GM21526 (cell line): Measurements from ENCODE around the gene ID4.

Source experiments
- ATAC-seq: cut with Tn5 transposase; IDR thresholded peaks from one replicate; pipeline ENCODE4 v1.9.1; 2021; ENCODE audit warnings: moderate library complexity; ENCODE audit not compliant: unreplicated experiment, low FRiP score

ID4 gene, protein sequence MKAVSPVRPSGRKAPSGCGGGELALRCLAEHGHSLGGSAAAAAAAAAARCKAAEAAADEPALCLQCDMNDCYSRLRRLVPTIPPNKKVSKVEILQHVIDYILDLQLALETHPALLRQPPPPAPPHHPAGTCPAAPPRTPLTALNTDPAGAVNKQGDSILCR

DNA sequence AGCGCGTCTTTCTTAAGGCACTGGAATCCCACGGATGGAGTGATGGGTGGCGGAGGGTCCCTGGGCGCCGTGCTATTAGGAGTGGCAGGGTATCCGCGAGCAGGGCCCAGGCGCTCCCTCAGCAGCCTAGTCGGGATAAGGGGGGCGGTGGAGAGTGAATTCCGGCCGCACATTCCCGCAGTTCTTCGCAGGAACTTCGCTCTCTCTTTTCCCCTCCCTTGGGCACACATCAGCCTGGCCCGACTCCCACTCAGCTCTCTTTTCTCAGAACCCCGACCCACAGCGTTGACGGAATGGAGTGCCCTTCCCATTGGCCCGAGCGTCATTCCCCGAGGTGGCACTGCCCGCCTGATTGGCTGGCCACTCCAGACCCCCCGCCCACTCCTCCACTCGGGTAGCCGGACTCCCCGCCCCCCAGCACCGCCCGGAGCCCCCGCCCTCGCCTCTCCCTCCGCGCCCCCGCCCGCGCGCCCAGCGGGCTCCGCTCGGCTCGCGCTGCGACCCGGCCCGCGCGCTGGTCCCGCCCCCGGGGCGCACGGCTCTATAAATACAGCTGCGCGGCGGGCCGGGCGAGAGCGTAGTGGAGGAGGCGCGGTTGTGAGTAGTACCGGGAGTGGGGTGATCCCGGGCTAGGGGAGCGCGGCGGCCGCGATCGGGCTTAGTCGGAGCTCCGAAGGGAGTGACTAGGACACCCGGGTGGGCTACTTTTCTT lies at the start of gene ID4:
Gene ID4 (plus strand): TSS at position 572 of the 712 bp plus-strand sequence. CDS start 385 bp downstream, outside the sequence.
- ATAC-seq = no peak

DNA sequence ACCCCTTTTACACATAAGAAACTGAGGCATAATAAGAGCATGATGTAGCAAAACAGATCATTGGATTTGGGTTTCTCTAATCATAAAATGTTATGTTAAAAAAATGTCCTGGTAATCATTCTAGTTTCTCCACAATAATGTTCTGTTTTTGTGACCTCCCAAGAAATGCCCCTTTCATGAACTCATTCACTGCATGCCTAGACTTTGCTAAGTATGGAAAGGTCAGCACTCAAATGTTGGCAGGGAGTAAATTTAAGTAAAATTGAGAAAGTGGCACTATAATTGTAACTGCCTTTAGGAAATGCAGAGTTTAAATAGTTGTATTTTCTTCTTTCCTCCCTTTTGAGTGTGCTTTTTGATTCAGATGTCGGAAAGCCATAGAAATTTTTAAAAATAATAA lies 48.5 kb upstream of the ID4 start:
- no peak for ATAC-seq

DNA sequence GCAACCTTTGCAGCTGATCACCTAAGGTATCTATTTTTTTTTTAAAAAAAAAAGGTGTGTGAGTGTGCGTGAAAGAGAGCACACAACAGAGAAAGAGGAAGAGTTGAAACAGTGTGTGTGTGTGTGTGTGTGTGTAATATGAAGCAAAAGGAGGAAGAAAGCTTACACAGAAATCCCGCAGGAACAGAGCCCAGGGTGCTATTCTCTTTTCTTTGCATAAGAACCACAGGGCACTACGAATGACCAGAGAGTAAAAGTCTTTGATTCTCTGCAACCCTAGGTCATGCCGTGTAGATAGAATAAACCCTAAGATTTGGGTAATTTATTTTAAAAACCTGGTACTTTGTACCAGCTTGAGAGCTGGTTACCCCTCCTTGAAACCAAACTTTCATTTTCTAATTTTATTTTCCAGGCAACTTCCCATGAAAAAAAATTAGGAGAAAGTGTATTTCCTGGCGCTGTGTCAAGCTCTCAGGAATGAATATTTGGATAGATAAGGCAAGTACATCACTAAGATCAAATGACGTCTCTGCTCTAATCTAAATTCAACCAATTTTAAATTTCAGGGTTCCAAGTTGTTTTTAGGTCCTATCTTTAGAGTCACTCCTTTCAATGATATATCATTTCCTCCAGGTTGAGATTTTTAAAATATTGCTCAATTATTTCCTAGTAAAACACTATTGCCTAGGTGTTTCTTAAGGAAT lies 47.9 kb upstream of the ID4 start:
- ATAC-seq = no peak

DNA sequence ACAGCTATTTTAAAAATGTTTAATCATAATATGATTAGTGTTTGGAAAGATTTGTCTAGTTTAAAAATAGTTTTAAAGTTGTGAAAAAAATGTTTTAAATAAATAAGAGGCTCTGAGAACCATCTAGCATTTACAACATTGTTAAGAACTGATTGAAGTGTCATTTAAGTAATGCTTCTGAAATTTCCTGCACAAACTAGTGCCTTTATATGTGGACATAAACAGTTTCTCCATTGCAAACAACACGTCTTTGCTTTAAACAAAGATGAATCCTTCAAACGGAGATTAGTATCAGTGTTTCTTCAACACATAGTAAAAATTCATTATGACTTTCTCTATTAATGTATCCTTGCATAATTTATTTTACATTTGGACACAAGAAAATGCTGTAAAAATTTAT lies 45.9 kb upstream of the ID4 start:
- no peak for ATAC-seq

DNA sequence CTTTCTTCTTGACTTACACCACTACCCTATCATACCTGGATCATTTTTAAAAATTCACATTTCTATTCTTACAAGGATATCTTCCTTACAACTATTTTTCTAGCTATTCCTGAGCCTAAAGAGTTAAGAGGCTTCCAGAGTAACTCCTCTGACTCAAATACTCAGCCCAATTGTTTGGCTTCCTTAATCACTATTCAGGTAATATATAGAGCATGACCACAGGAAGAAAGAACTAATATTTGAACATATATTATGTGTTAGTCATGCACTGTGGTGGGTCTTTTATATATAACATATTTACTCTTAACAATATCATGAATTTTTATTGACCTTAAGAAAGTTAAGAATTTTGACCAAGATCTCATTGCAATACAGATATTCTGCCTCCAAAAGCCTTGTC lies 42.0 kb upstream of the ID4 start:
- ATAC-seq = no peak

DNA sequence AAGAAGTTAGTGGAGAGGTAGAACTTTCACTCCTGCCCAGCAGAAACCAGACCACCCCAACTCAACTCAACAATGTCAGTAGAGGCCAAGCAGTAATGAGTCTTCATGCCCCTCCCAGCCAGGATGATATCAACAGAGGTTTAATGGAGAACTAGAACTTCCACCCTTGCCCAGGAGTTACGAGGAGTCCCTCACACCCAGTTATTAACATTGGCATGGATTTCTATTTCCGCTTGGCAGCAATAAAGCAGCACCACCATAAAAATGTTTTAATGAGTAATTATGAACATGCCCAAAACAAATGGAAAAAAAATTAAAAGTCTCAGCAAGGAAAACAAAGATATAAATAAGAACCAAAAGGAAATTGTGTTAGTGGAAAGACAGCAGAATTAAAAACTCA lies 40.7 kb upstream of the ID4 start:
- no peak for ATAC-seq

DNA sequence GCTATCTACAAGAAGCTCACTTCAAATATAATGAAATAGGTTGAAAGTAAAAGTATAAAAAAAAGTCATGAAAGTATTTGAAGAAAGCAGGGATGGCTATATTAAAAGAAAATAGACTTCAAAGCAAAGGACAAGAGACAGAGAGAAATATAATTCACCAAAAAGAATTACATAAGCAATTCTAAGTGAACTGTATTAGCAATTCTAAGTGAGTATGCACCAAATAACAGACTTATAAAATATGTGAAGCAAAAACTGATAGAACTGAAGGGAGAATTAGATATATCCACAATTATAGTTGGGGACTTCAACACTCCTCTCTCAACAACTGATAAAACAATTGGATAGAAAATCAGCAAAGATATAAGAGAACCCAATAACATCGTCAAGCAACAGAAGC lies 38.8 kb upstream of the ID4 start:
- no peak for ATAC-seq

DNA sequence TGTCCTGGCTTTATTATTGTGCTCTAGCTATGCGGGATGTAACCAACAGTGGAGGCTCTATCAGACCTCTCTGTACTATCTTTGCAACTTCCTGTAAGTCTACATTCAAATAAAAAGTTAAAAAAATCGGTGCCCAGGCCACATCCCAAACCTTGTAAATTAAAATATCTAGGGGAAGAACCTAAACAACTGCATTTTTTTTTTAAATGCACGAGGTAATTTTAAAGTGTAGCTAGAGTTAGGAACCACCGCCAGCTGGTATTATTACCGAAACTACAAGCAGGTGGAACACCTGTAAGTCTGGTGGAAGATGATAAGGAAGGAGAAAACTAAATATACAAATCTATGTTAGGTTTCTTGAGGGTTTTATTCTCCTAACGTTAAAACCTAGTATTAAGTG lies 34.5 kb upstream of the ID4 start:
- no peak for ATAC-seq

DNA sequence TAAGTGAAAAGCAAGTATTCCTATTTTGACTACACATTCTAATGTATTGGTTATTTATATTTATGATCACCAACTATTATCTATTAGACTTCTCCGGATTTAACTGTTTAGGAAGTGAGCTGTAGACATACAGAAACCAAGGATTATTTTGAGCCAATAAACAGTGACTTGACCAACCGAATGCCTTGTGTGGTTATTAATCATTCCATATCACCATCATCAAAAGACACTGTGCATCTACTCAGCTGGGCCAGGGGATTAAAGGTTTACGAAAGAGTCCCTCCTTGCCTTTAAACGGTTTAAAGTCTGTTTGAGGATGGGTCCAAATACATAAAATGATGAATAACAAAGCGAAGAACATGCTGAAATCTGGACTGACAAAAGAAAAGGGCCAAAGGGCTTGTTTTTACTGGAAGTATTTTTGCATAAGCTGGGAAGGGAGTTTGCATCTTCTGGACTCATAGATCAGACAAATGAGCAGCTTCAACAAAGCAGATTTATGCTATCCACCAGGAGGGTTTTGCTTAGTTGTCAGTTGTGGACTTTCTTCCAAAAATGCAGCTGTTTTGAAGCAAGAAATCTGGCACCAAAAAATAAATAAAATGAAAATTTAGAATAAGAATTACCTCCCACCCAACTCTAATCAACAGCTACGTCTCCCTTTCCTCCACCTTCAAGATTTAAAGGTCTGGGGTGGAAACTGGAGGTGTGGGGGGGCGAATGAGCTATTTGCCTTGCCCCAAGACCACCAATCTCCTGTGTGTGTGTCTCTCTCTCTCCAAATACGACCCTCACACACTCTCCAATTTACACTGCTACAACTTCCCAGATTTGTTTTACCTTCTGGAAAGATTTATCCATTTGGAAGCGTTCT lies 33.6 kb upstream of the ID4 start:
- no peak for ATAC-seq

DNA sequence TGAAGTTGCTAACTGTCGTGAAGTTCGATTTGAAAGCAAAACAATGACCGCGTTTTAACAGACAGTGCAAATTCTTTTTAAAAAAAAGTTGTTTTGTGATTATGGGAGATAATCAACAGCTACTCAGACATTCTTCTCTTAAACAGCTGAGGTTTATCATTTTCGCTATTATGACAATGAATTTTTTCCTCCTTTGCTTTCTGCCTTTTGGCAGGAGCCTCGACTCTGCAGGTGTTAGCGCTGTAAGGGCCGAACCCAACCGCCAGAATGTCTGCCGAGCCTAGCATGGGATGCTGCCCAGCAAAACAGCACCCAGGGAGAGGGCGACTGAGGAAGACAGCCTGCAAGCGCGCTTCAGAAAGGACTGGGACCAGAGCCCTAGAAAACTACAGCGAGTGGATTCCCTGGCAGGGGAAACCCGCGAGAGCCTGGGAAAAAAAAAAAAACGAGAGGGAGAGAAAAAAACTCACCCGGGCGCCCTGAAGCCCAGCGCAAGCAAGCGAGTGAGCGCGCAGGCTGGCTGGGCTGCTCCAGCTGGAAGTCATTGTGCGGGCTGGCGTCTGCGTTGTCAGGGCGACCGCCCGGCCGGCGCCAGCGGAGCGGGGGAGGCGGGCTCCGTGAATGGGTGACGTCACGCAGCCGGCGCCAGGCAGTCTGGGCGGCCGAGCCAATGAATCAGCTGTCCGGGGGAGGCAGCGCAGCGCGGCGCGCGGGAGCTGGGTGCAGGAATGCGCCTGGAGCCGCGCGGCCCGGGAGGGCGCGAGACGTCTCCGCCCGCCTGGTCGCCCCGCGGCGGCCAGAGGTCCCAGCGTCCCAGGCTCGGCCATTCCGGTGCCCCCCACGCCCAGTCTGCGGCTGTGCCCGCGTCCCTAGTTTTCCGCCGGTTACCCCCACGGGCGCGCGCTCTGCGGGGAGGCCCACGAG lies 32.7 kb upstream of the ID4 start:
- ATAC-seq = peak; percentile 99

DNA sequence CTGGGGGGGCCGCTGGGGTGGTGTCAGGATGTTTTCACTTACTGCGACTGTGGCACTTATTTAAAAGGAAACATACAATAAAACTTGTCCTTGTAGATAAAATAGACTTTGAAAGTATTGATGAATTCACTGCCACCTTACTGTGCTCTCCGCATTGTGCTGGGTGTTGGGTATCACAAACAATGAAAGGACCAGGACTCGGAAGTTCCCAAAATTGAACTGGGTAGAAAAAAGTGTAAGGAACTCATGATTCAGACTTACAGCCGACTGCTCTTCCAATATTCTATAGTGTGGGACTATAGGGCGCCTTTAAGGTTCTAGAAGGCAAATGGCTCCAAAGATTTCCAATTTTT lies 32.1 kb upstream of the ID4 start:
- no peak for ATAC-seq

DNA sequence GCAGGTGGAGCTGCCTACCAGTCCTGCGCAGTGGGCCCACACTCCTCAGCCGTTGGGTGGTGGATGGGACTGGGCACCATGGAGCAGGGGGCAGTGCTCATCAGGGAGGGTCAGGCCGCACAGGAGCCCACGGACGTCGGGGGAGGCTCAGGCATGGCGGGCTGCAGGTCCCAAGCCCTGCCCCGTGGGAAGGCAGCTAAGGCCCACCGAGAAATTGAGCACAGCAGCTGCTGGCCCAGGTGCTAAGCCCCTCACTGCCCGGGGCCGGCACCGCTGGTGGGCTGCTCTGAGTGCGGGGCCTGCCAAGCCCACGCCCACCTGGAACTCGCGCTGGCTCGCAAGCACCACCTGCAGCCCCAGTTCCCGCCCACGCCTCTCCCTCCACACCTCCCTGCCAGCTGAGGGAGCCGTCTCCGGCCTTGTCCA lies 30.2 kb upstream of the ID4 start:
- ATAC-seq = no peak

DNA sequence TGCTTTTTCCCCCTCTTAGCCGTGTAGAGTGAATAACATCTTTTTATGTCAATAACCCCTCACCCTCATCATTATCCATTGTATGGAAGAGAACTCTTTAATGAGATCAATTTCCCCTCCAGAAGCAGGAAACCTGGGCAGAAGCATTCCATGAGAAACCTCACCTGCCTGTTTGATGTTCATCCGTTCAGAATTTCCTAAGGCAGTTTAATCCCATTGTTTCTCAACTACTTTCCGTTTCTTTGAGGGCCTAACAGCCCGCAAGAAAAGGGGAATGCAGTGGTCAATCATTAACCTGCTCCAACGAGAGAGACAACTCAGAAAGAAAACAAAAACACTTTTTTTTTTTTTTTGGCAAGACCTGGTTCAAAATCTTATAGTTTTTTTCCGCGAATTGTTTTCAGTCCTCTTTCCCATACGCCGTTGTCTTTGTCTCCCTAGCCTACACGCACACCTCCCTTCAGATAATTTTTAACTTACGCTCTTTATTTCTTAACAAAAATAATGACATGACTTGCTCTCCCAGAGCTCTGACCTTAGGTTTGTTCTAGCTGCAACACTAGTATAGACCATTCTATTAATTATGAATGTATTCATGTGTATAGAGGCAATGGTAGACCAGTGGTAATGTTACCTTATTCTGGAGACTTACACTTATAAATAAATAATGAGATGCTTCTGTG lies 25.6 kb upstream of the ID4 start:
- ATAC-seq = no peak

DNA sequence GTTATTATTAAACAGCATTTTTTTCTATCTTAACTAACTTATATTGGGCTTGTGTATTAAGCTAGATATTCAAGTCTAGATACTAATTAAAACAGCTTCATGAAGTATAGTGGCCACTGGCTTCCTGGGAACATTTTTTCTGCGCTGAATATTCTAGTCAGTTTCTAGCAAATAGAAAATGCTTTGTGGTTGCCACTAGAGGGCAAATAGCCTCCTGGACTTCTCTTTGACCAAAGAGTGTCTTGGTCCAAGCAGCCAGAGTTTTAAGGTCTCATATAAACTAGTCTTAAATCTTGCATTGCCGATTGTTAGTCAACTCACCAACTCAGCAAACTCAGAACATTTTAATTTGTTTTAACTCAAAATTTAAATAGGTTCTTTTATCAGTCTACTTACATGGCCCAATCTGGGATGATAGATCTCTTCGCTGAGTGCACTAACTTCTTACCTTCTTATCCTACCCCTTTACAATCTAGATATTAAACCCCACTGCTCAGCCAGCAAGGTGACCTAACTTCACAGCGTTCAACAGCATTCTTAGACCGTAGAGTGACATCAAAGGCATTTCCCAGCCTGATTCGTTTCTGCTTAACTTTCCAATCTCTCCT lies 24.6 kb upstream of the ID4 start:
- ATAC-seq = no peak

DNA sequence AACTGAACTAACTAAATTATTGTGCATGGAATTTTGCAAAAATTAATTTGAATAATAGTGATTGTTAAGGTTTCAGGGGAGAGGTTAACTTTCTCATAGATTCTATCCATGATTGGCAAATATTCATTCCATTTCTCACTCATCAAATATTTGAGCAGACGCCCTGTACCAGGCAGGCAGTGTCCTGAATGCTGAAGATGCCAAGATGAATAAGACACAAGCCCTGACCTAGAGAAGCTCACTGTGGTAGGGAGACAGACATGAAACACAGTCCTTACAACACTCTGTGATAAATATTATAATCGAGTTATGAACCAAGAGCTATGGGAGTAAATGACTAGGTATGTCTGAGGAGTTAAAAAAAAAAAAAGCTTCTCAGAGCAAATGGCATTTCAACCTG lies 18.4 kb upstream of the ID4 start:
- no peak for ATAC-seq

DNA sequence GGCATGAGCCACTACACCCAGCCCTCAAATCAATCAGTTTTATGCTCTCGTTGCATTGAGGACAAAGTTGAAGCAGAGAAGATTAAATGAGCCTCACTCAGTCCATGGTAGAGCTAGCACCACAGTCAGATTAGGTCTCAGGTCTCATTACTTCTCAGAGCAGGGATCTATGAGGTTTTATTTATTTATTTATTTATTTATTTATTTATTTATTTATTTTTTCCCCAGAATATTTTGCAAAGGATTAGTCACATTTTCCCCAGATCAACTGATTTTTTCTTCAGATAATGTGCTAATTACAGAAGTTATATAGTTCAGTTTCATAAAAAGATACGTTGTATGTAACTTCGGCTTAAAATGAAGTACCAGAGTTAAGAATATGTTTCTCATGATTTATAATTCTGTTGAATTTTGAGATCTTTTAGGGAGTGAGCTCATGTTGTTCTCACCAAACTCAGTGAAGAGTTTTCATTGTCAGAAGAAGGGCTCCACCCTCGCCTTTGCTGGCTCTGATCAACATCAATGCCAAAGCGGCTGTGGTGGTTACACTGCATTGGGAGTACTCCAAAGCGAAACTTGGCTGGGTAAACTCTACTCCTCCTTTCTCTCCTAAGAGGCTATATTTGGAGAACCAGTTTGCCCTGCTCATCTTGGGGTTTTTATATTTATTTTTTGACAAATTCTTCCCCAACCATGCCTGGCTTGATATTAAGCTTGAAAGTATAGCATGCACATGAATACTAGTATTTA lies 12.9 kb upstream of the ID4 start:
- ATAC-seq = no peak

DNA sequence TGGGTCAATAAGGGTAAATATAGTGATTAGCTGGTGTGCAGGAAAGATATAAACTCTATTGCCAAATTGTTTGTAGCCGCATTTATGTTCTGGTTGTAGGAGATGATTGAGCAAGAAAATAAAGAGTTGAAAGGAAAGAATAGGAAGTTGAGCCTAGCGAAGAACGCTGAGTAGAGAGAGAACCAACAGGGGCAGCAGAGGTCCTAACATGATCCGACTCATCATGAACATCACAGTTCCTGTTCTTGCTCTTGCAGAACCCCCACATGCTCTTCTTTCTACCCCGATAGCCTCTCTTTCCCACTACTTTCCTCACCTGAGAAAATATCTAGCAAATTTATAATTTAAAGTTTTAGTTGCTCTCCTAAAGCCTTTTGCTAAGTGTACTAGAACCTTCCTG lies 9.9 kb upstream of the ID4 start:
- no peak for ATAC-seq

DNA sequence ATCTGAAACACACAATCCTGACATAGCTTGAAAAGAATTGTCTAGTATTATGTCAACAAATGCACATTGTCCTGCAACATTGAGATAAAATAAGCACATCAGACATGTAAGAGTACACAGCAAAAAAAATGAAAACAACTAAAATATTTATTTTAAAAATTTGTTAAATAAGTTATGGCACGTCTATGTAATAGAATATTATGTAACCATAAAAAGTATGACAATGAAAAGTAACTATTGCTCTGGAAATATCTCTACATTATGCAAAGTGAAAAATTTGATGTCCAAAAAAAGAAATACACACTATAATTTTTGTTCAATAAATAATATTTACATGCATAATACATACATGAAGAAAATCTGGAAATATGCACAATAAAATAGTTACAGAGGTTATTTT lies 9.3 kb upstream of the ID4 start:
- no peak for ATAC-seq
